G401 (cell line): ENCODE measurements around the gene KIF26A. TPM values are rescaled to one million over a fixed set of nuclear protein-coding genes. Genes with fewer than 3 reads are reported as not detected.

ENCODE experiments used
- DNase-seq: peaks from one replicate; pipeline ENCODE4 v3.0.0-alpha.2; 2015; ENCODE audit warnings: low spot score
- in situ Hi-C: cut with HindIII; loops from 2 replicates; pipeline ENCODE4 v1.10.0; 2016; ENCODE audit warnings: low sequenced_read_pairs, mixed read lengths
- total RNA-seq: library from RNA; depleted of rRNA; stranded (reverse); fragments of >200 nt; shearing (Covaris generic); gene quantifications from 2 replicates; pipeline ENCODE4 v1.2.3, GENCODE V29; 2014

The KIF26A gene
- total RNA-seq, 1 experiment from 2014 or later = 19.8 TPM

DNA sequence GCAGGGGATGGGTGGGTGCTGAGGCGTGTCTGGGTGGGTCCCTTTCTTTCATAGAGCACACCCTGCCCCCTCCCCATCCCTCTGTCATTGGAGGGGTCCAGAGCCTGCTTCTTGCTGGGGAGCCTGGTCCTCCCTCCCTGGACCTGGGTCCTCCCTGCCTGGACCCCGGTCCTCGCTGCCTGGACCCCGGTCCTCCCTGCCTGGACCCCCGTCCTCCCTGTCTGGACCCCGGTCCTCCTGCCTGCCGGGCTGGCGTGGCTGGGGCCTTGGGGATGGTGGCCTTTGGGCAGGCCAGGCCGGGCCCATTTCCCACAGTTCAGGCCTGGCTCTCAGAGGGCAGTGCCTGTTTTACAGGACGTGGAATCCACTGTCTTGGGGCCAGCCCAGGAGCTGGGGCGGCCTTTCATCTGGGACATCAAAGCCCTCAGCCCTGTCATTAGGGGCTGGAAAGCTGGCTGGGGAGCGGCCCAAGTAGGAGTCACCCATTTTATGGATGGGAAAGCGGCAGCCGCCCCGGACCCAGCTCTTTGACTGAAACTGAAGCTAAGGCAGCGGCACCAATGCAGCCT lies 44.6 kb downstream of the KIF26A start:
- no peak for DNase-seq
- in situ Hi-C loops = no loop called here

DNA sequence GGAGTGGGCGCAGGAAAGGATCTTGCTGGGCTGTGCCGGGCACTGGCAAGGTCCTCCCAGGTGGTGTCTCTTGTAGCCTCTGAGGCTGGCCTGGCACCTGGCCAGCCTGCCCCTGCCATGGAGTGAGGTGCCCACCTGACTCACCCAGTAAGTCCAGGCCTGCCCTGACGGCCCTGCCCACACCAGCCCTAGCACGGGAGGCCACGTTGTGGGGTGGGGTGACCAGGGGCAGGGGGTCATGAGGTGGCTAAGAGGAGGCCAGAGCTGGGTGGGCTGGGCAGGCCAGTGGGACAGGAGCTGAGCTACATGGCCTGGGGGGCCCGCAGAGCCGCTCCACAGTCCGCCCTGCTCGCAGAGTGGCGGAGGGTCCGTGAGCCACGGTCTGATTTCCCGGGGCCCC lies 45.4 kb downstream of the KIF26A start:
- DNase-seq = no peak
- in situ Hi-C loops = no loop called here

DNA sequence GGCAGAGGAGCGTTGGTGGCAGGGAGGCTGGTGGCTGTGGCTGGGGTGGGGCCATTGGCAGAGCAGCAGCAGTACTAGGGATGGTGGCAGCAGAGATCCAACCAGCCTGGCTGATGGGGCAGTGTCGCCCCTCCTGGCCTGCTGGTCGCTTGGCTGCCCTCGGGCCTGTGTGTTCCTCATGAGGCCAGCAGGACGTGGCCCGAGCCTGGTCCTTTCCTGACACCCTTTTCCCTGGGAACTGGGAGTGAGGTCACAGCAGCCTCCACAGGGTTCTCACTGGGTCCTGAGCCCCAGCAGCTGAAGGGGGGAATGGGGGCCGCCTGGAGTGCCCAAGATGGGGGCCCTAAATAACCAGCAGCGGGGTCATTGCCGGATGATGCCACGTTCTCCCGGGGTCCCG lies 46.1 kb downstream of the KIF26A start:
- in situ Hi-C loops = no loop called here

DNA sequence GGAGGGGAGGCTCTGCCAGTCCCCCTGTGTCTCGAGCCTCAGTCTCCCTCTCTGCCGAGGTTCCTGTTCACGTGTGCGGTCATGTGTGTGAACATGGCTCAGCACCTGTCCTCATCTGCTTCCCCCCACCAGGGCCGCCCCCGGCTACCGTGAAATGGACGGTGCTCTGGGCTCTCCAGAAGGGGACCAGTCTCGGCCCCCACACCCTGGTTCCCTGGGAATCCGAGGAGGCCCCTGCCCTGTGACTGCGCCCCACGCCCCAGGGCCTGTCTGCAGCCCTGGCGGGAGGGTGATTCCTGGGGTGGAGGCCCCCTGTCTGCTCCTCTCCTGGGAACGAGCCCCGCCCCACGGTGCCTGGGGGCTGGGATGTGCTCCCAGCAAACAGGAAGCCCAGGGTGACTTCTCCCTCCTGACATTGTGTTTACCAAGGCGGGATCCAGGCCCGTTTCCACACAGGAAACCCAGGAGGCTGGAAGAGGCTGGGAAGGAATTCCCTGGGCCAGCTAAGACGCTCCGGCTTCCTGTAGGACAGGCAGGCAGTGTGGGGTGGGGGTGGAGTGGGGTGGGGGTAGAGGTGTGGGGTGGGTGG lies 46.6 kb downstream of the KIF26A start:
- in situ Hi-C loops = no loop called here
- DNase-seq = no peak

More for the DNA sequence above, 46.1 kb downstream of the KIF26A start:
- DNase-seq = no peak

DNA sequence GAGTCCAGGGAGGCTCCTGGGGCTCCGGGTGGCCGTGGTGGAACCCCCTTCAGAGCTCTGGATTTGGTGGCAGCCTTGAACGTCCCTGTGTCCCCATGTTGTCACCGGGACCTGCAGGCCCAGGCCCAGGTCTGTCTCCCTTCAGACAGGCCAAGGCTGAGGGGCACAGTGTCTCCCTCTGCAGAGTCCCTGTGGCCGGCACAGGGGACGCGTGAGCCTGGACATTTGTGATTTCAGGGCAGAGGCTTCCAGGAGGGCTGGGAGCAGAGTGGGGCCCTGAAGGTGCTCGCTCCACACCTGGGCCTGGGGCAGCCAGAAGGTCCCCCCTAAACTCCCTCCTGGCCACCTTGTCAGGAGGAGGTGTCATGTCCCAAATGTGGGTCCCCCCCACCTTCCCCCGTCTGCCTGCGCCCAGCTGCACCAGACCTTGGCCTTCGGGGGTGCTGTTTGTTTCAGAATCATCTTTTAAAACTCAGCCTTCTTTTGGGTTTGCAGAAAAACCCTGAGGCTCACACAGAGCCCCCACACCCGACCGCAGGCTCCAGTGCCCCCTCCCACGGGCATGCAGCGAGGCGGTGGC lies 47.6 kb downstream of the KIF26A start:
- in situ Hi-C loops = no loop called here
- DNase-seq = no peak

DNA sequence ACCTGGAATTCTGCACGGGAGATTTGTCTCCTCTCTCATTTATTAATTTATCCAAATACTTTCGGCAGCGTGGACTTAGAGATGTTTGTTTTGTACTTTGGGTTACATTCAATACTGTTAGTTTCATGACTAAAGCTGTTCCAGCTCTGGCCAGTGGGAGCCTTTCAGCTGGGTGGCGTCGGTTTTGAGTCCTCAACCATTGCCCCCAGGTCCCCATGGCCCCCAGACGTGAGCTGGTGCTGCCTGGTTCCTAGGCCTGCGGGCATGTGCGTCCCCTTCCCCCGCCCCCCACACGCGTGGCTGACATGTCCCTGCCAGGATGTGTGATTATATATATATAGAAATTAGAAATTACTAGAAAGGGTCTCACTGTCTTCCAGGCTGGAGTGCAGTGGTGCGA lies 48.2 kb downstream of the KIF26A start:
- no peak for DNase-seq
- in situ Hi-C loops = no loop called here

DNA sequence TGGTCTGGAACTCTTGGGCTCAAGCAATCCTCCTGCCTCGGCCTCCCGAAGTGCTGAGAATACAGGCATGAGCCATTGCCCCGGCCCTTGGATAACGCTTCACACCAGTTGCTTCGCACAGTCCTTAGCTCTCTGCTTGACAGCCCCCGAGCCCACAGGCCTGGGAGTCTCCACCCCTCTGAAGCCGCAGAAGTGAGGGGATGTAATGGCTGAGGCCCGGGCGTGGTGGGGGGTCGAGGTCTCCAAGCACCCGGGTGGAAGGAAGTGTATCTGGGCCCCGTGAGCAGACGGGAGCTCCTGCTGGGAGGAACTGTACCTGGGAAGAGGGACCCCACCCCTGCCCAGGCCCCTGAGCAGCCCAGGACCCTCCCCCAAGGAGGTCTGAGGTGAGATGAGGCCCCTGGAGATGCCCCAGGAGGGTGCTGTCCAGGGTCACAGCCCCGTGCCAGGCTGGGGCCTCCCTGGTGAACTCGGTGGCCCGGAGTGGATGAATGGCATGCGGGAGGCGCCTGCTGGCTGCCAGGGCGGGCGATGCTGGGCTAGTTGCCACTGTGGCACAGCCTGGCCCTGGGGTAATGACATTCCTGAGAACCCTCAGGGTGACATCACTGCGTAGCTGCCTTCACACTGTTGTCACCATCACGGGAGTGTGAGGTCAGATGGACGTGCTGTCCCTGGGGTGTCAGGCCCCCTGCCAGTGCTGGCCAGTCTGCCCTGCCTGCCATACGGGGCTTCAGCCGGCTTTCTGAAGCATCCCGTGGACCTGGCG lies 48.9 kb downstream of the KIF26A start:
- DNase-seq = no peak
- in situ Hi-C loops = no loop called here

DNA sequence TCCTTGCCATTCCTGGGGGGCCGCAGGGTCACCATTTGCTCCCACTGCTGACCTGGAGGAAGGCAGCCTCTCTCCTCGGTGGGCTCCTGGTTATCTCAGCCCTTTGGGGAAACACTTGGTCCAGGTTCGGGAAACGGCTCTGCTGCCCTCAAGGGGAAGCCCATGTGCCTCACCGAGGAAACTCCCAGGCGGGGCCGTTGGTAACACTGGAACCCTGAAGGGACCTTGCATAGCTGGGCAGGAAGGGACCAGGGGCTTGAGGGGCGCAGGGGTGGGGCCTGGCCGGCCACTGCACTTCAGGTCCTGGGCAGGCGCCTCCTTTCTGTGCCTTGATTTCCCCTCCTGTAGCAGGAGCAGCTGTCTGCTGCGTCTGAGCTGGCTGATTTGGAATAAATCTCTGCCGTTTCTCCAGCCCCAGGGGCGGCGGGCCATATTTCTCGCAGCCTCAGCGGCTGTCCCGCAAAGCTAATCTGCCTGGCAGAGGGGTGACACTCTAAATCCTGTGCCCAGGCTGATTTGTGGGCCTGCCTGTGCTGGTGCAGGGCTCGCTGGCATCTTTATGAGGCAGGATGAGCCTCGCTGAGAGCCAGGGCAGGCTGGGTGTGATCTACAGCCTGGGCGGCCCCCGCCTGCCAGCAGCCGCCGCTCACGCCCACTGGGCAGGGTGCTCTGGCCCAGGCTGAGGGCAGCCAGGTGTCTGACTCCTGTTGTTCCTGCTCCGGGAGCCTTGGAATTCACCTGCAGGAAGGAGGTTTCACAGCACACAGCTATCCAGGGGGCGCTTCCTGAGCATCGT lies 49.7 kb downstream of the KIF26A start:
- in situ Hi-C loops = no loop called here
- DNase-seq = no peak

DNA sequence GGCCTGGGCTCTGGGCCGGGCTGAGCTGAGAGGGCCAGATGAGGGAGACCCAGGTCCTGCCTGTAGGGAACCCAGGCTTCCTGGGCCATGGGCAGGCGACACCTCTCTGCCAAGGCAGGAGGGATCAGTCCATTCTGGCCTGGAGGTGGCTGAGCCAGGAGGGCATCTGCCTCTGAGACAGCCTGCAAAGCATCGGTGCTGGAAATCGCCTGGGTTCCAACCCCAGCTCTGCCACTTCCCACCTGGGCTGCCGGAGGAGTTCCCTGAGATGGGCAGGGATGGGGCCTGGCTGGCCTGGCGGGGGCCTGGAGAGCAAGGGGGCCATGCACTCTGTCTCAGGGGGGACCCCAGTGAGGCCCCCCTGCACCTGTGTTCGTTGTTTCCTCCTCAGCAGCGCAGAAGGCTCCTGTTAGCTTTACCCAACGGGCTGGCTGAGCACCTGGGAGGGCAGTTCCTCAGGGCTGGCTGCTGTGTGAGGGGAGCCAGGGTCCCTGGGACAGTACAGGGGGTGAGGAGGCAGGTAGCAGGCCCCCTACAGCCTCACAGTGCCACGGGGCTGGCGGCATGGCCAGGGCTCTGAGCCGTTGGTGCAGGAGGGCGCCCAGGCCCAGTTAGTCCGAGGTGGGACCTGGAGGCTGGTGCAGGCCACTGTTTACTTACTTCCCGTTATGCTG lies 50.5 kb downstream of the KIF26A start:
- no peak for DNase-seq

DNA sequence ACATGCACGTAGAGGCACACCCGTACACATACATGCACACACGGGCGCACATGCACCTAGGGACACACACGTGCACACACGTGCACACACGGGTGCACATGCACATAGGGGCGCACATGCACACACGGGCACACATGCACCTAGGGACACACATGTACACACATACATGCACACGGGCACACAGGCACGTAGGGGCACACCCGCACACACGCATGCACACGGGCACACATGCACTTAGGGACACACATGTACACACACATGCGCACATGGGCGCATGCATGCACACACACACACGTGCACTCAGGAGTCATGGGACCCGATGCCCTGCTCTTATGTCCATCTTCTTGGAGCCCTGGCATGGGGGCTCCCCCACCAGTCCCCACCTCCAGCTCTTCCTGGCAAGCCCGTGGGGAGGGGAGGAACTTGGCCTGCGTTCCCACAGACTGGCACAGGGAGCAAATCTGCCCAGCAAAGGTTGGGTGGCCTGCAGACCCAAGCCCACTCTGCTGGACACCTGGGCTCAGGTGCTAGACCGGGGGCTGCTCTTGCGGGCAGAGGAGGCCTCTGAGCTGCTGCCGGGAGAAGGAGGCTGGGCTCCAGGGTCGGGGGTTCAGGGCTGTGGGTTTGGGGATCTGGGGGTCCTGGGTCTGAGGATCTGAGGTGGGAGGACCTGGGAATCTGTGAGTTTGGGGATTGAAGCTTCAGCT lies 51.4 kb downstream of the KIF26A start:
- in situ Hi-C loops = no loop called here
- DNase-seq = no peak

More for the DNA sequence above, 50.5 kb downstream of the KIF26A start:
- in situ Hi-C loops = no loop called here

DNA sequence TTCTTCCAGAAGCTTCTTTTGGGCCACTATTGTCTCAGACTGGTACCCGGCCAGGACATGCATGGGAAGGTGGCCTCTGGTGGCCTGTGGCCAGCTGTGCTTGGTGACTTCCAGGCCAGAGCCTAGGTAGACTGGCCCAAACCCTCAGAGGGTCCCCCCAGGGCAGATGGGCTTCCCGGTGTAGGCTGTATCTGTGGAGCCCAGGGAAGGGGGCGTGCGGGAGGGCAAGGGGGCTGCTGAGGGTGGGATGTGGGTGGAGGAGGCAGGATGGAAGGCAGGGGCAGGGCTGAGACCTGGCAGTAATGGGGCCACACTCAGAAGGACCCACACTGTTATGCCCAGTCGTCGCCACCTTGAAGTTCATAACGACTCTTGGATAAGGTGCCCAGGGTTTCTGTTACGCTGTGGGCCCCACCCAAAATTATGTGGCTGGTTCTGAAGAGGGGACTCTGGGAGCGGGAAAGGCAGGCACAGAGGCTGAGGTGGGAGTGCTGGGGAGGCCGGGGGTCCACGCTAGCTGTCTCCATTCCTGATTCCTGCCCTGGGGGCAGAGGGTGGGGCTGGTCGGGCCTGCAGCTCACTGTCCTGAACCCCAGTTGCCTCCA lies 52.1 kb downstream of the KIF26A start:
- in situ Hi-C loops = no loop called here

DNA sequence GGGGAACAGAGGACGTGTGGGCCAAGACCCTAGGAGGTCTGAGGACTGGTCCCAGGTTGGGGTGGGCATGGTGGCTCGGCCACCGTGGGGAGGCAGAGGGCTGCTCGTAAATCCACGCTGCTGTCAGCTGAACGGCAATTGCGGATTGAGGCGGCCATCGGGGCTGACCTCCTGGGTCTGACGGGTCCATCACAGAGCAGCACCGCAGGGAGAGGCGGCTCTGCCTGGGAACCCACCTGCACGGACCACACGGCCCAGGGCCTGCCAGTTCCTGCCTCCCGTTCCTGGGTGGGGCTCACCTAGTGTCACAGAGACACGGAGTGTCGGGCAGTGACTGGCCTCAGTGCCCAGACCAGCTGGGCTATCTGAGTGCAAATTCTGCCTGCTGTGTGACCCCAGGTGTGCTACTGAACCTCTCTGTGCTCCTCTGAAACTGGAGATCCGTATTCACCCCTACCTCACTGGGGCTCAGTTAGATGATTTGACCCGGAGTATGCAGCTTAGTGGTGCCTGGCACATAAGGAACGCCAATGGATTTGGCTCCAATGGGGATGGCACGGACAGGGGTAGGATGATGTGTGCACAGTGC lies 53.1 kb downstream of the KIF26A start:
- no peak for DNase-seq
- in situ Hi-C loops = no loop called here

More for the DNA sequence above, 52.1 kb downstream of the KIF26A start:
- DNase-seq = no peak

DNA sequence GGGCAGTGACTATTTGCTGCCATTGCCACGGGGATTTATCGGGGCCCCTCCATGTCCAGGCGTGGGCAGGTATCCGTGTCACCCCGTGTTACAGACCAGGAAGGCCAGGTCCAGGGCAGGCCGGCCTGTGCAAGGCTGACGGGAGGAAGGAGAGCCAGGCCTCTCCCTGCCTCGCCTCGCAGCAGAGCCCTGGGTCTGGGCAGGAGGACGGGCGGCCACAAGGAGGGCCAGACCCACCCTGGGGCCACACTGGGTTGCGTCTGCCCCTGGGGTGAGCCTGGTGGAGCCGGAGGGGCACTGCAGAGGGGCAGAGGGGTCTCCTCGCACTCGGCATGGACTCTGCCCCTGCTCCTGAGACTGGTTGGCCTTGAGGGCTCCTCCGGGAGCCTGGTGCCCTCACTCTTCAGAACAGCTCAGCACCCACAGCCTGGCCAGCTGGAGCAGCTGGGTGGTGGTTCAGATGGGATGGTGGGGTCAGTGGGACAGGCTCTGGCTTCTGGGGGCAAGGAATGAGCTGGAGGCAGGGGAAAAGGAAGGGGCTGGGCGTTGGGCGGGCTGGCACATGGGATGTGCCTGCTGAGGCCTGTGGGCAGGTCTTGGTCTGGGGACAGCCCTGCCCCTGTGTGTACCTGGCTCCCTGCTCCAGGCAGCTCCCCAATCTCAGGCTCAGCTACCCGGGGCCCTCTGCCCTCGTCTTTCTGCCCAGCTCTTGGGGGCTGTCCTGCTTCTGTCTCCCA lies 53.9 kb downstream of the KIF26A start:
- in situ Hi-C loops = no loop called here
- DNase-seq = no peak

DNA sequence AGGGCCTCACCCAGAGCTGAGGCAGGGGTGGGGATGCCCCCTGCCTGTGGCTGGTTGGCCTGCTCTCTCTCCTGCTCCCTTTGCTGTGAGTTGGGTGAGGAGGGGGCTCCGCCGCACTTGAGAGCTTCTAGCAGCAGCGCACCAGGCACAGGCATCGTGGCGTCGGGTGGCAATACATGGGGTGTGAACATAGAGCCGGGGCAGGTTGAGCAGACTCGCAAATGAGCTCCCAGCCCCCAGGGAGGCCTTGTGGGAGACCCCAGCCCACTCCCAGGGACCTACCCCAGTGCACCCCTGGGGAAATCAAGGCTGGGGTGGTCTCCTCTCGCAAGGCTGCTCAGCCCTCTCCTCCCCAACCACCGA lies 54.5 kb downstream of the KIF26A start:
- in situ Hi-C loops = no loop called here

DNA sequence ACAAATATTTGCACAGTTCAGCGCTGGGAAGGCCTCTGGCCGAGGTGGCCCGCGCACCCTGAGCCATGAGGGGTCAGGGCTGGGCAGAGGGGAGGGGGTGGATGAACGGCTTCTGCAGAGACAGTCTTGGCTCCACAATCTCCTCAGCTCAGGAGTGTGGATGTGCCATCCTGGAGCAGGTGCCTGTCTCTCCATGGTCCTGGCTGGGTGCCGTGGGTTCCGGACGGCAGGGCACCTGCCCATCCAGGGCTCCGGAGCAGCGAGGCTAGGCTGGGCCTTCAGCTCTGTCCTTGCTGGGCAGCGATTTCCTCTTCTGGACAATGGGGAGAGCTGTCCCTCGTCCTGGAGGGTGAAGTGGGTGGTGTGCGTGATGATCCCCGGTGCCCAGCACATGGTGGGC lies 55.6 kb downstream of the KIF26A start:
- in situ Hi-C loops = no loop called here
- DNase-seq = peak; percentile 62

More for the DNA sequence above, 54.5 kb downstream of the KIF26A start:
- no peak for DNase-seq

DNA sequence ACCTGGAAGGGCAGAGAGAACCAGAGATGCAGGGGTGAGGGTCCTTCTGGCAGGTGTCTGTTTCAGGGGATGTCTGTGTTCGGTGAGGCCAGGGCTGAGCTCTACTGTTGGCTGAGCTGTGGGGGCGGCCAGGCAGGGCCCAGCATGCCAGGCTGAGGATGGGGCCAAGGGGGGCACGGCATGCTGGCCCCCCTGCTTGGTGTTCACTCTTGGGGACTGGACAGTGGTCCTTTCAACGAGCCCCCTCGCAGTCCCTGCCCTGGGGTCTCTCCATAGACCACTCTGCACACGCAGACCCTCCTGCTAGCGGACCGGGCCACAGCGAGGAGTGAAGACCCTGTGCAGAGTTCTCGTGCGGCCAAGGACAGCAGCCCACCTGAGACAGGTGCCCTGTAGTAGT lies 56.3 kb downstream of the KIF26A start:
- DNase-seq = no peak
- in situ Hi-C loops = no loop called here

DNA sequence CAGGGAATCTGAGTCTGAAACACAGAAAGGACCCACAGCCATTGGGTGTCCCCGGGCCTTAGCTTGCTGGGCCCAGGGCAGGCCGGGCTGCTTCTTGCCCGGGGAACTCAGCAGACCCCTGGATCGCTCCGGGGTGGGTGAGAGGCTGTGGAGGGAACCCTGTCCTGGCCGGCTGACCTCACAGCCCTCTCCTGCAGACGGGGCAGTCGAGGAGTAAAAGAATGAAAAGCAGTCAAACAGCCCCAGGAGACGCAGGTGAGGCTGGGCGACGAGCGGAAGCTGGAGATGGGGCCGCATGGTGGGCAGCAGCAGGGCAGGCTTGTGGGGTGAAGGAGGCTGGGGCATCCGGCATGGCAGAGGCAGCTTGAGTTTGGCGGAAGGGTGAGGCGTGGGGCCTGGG lies 57.0 kb downstream of the KIF26A start:
- in situ Hi-C loops = no loop called here
- no peak for DNase-seq
